Mesenchymal stem cell (in vitro differentiated cells and primary cell): Measurements from ENCODE around the gene SAMD13.

ENCODE experiments used
- DNase-seq: peaks from one replicate; pipeline ENCODE4 v3.0.0-alpha.2; 2013
- H2AFZ ChIP-seq: one replicate; pipeline ENCODE4 v1.6.1; 2013; ENCODE audit warnings: low read depth, mild to moderate bottlenecking, control low read depth, inconsistent platforms, low read length, moderate library complexity
- H2AK5ac ChIP-seq: 2 replicates; pipeline ENCODE4 v1.6.1; 2013; ENCODE audit warnings: low read length, moderate library complexity, mild to moderate bottlenecking, inconsistent platforms; ENCODE audit not compliant: severe bottlenecking
- H2BK120ac ChIP-seq: one replicate; pipeline ENCODE4 v1.6.1; 2013; ENCODE audit warnings: low read depth, mild to moderate bottlenecking, inconsistent platforms, low read length, moderate library complexity
- H2BK12ac ChIP-seq, 2 experiments: one replicate each; pipeline ENCODE4 v1.6.1; 2013; ENCODE audit warnings: inconsistent platforms in 2 of 2, low read length in 2 of 2, mild to moderate bottlenecking in 2 of 2, moderate library complexity in 2 of 2, control low read depth in 1 of 2
- H2BK15ac ChIP-seq: one replicate; pipeline ENCODE4 v1.6.1; 2013; ENCODE audit warnings: mild to moderate bottlenecking, low read depth, inconsistent platforms; ENCODE audit not compliant: poor library complexity, severe bottlenecking
- H2BK5ac ChIP-seq: 2 replicates; pipeline ENCODE4 v1.6.1; 2013; ENCODE audit warnings: low read depth, mild to moderate bottlenecking, low read length, control low read depth, inconsistent platforms; ENCODE audit not compliant: poor library complexity, severe bottlenecking
- H3K14ac ChIP-seq, 2 experiments: one replicate each; pipeline ENCODE4 v1.6.1; 2013; ENCODE audit warnings: inconsistent platforms in 2 of 2, low read length in 2 of 2, control low read depth in 1 of 2, mild to moderate bottlenecking in 1 of 2, moderate library complexity in 1 of 2
- H3K18ac ChIP-seq, 2 experiments: one replicate each; pipeline ENCODE4 v1.6.1; 2013; ENCODE audit warnings: inconsistent platforms in 2 of 2, low read length in 2 of 2, control low read depth in 1 of 2, low read depth in 1 of 2, mild to moderate bottlenecking in 1 of 2
- H3K23ac ChIP-seq, 2 experiments: one replicate each; pipeline ENCODE4 v1.6.1; 2013; ENCODE audit warnings: inconsistent platforms in 2 of 2, low read length in 2 of 2, mild to moderate bottlenecking in 2 of 2, moderate library complexity in 2 of 2, control low read depth in 1 of 2
- H3K27ac ChIP-seq: 2 replicates; pipeline ENCODE4 v1.5.1; 2013; ENCODE audit warnings: mild to moderate bottlenecking, moderate library complexity, low read length, control low read depth, inconsistent platforms; ENCODE audit not compliant: poor library complexity, severe bottlenecking
- H3K27me3 ChIP-seq, 2 experiments: 2 replicates each; pipeline versions ENCODE4 v1.6.1 to v1.7.0; 2013; ENCODE audit warnings: low read length in 2 of 2, mild to moderate bottlenecking in 2 of 2, moderate library complexity in 2 of 2, control low read depth in 1 of 2, inconsistent platforms in 1 of 2; ENCODE audit not compliant: control insufficient read depth in 1 of 2, insufficient read depth in 1 of 2
- H3K36me3 ChIP-seq, 2 experiments: 2 replicates each; pipeline versions ENCODE4 v1.6.1 to v1.7.0; 2013; ENCODE audit warnings: low read length in 2 of 2, control low read depth in 1 of 2, inconsistent platforms in 1 of 2, low read depth in 1 of 2, mild to moderate bottlenecking in 1 of 2; ENCODE audit not compliant: insufficient read depth in 2 of 2, control insufficient read depth in 1 of 2
- H3K4ac ChIP-seq, 2 experiments: one replicate each; pipeline ENCODE4 v1.6.1; 2013; ENCODE audit warnings: inconsistent platforms in 2 of 2, low read length in 2 of 2, mild to moderate bottlenecking in 2 of 2, moderate library complexity in 2 of 2, control low read depth in 1 of 2, low read depth in 1 of 2
- H3K4me1 ChIP-seq: 2 replicates; pipeline ENCODE4 v1.6.1; 2013; ENCODE audit warnings: low read depth, low read length, control low read depth; ENCODE audit not compliant: control insufficient read depth, insufficient read depth
- H3K4me2 ChIP-seq: 2 replicates; pipeline ENCODE4 v1.6.1; 2013; ENCODE audit warnings: low read length, mild to moderate bottlenecking, inconsistent platforms; ENCODE audit not compliant: poor library complexity, severe bottlenecking
- H3K4me3 ChIP-seq, 2 experiments: 2 replicates each; pipeline versions ENCODE4 v1.5.1 to v1.7.0; 2013; ENCODE audit warnings: low read length in 2 of 2, mild to moderate bottlenecking in 2 of 2, control low read depth in 1 of 2, low read depth in 1 of 2; ENCODE audit not compliant: insufficient read depth in 1 of 2
- H3K79me1 ChIP-seq: replicated peaks from 2 replicates; pipeline ENCODE4 v1.6.1; 2013; ENCODE audit warnings: mild to moderate bottlenecking, control low read depth, low read length, inconsistent platforms; ENCODE audit not compliant: poor library complexity, severe bottlenecking
- H3K9ac ChIP-seq: 2 replicates; pipeline ENCODE4 v1.7.0; 2013; ENCODE audit warnings: mild to moderate bottlenecking, low read length, moderate library complexity
- H3K9me3 ChIP-seq: 2 replicates; pipeline ENCODE4 v1.7.0; 2013; ENCODE audit warnings: mild to moderate bottlenecking, low read length; ENCODE audit not compliant: control insufficient read depth
- H4K8ac ChIP-seq: one replicate; pipeline ENCODE4 v1.6.1; 2013; ENCODE audit warnings: inconsistent platforms, mild to moderate bottlenecking, low read length, moderate library complexity
- H4K91ac ChIP-seq: one replicate; pipeline ENCODE4 v1.6.1; 2013; ENCODE audit warnings: mild to moderate bottlenecking, low read length, inconsistent platforms
- WGBS: methylation state at CpG from one replicate; pipeline ENCODE4 v1.1.7; 2013; ENCODE audit warnings: mixed read lengths; 5-methylcytosine and 5-hydroxymethylcytosine counted together

SAMD13 gene

DNA sequence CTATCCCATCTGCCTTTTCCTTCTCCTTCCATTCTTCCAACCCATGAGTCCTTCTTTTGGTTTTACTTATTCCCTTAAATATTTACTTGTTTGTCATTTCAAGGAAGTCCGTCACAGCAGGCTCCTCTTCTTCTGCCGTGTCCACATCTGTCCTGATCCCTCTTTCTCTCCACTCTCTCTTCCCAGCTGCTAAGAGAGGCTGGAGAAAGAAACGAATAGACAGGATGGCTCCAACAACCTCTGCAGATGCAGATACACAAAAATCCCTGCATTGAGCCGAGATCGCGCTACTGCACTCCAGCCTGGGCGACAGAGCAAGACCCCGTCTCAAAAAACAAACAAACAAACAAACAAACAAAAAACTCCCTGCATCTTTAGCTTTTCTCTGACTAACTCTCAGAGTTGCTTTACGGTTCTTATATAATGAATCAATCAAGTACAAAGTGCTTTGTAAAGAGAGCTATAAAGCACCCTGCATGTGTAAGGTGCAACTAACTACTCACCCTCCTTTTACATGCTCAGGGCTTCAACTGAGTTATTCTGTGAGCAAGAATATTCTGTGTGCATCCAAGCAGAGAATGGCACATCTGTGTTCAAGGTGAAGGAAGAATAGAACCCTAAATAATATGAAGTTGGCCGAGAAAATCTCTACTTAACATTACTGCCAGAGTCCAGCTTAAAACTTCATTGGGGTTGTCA is 3.8 kb upstream of the SAMD13 start:
- peaks cover 4% of the 10 kb centered on the region for H3K4me1 ChIP-seq
- H3K14ac ChIP-seq = no peak overlapping the region
- no peaks in the 10 kb centered on the region for H3K36me3 ChIP-seq
- H3K79me1 ChIP-seq = no peaks in the 10 kb centered on the region
- no peaks in the 10 kb centered on the region for H3K27me3 ChIP-seq
- no peak overlapping the region for H2AK5ac ChIP-seq
- H2BK12ac ChIP-seq = no peak overlapping the region
- no peak overlapping the region for H4K8ac ChIP-seq
- peak overlapping the region; percentile 86 for H3K9ac ChIP-seq
- no peak overlapping the region for H2BK5ac ChIP-seq
- H3K18ac ChIP-seq = no peak overlapping the region
- H3K4me2 ChIP-seq = peak overlapping the region; percentile 37
- no peak overlapping the region for H2BK120ac ChIP-seq
- peak overlapping the region; percentile 11 for H4K91ac ChIP-seq
- no peak overlapping the region for H2BK15ac ChIP-seq
- no peak overlapping the region for H2AFZ ChIP-seq
- peak overlapping the region in 1 of 2 experiments; percentile 28 for H3K4ac ChIP-seq
- H3K4me3 ChIP-seq = peak overlapping the region in 1 of 2 experiments; percentile 97
- WGBS = 84% methylated on average over 10 of the region's 10 CpGs
- no peak overlapping the region for H3K23ac ChIP-seq
- no peak for DNase-seq
- H3K27ac ChIP-seq = peak overlapping the region; percentile 24
- peaks cover 4% of the 10 kb centered on the region for H3K9me3 ChIP-seq

DNA sequence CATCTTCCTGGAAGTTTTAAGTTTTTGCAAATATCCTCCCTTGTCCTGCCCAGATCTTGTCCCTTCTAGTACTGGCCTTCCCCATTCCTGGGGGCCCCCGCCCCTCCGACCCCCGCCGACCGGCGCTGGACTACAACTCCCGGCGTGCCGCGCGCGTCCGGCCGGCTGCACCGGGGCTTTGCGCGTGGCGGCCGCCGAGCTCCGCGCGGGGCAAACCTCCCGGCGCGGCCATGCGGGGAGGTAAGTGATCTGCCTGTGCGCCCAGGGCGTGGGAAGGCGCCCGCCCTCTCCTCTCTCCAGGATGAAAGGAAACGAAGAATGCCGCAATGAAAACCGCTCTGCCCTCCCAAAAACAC is 3.2 kb upstream of the SAMD13 start:
- DNase-seq = peak; percentile 38

DNA sequence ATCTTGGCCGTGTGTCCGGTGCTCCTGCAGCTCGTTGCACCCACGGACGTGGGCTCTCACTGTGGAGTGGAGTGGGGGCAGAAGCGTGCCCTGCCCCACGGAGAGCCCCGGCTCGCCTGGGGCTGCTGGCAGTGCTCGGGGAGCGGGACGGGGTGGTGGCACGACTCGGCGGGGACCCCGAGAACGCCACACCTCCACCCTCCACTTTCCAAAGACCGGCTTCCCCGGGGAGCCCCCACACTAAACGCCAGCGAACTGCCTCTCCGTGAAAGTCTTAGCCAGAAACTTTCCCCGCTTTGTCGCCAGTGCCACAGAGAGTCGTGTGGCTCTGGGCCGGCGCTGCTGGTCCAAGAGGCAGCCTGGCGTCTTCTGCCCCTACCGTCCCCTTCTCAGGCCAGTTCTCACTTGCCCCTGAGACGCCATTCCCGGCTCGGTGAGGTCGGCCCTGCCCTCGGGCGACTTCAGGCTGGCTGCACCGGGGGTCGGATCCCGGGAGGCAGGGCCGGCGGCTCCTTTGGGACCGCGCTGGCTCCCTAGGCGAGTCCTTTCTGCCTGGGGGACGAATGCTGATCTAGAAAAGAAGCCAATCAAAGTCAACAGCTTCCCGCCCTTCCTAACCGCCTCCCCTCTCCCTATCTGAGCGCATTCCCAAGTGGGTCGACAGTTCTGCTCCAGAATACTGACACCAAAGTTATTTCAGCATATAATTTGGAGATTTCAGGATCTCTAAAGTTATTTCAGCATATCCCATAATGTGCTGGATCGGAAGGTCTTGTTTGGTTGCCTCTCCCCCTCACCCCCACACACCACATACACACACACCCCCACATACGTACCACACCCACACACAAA is 2.6 kb upstream of the SAMD13 start:
- H2AFZ ChIP-seq = peak overlapping the region; percentile 65
- H3K9ac ChIP-seq = peak overlapping the region; percentile 86
- peaks cover 4% of the 10 kb centered on the region for H3K9me3 ChIP-seq
- peak overlapping the region; percentile 36 for H2BK120ac ChIP-seq
- 3% methylated on average over 45 of the region's 50 CpGs for WGBS
- H3K27ac ChIP-seq = peak overlapping the region; percentile 19
- H3K4ac ChIP-seq = peak overlapping the region; percentile 64 to 69
- peak overlapping the region; percentile 87 for H4K8ac ChIP-seq
- no peaks in the 10 kb centered on the region for H3K36me3 ChIP-seq
- peak overlapping the region; percentile 91 to 99 for H3K18ac ChIP-seq
- peak; percentile 59 for DNase-seq
- peaks cover 4% of the 10 kb centered on the region for H3K4me1 ChIP-seq
- H3K14ac ChIP-seq = peak overlapping the region in 1 of 2 experiments; percentile 96
- peak overlapping the region; percentile 92 for H3K4me2 ChIP-seq
- peak overlapping the region in 1 of 2 experiments; percentile 59 for H2BK12ac ChIP-seq
- peak overlapping the region; percentile 84 to 97 for H3K4me3 ChIP-seq
- no peak overlapping the region for H2AK5ac ChIP-seq
- peak overlapping the region; percentile 78 for H2BK5ac ChIP-seq
- H4K91ac ChIP-seq = peak overlapping the region; percentile 65
- no peaks in the 10 kb centered on the region for H3K79me1 ChIP-seq
- peak overlapping the region; percentile 46 to 69 for H3K23ac ChIP-seq
- H2BK15ac ChIP-seq = peak overlapping the region; percentile 23
- H3K27me3 ChIP-seq = no peaks in the 10 kb centered on the region

More for the DNA sequence above, 3.2 kb upstream of the SAMD13 start:
- no peaks in the 10 kb centered on the region for H3K27me3 ChIP-seq
- peak overlapping the region; percentile 64 to 69 for H3K4ac ChIP-seq
- H3K4me2 ChIP-seq = peak overlapping the region; percentile 92
- H3K4me3 ChIP-seq = peak overlapping the region; percentile 84 to 97
- H2AFZ ChIP-seq = peak overlapping the region; percentile 65
- peak overlapping the region; percentile 88 to 99 for H3K18ac ChIP-seq
- peak overlapping the region in 1 of 2 experiments; percentile 96 for H3K14ac ChIP-seq
- H3K27ac ChIP-seq = peak overlapping the region; percentile 24
- peak overlapping the region; percentile 65 for H4K91ac ChIP-seq
- H2AK5ac ChIP-seq = no peak overlapping the region
- H3K9ac ChIP-seq = peak overlapping the region; percentile 86
- no peak overlapping the region for H3K23ac ChIP-seq
- H2BK15ac ChIP-seq = no peak overlapping the region
- no peak overlapping the region for H2BK5ac ChIP-seq
- H3K79me1 ChIP-seq = no peaks in the 10 kb centered on the region
- peak overlapping the region; percentile 87 for H4K8ac ChIP-seq
- no peaks in the 10 kb centered on the region for H3K36me3 ChIP-seq
- peak overlapping the region in 1 of 2 experiments; percentile 59 for H2BK12ac ChIP-seq
- peaks cover 4% of the 10 kb centered on the region for H3K9me3 ChIP-seq
- H3K4me1 ChIP-seq = peaks cover 4% of the 10 kb centered on the region
- under 1% methylated on average over 27 of the region's 34 CpGs for WGBS
- no peak overlapping the region for H2BK120ac ChIP-seq
